Ishikawa (cell line): ENCODE data around the gene WWOX.

Experiments used
- CEBPB ChIP-seq: IDR thresholded peaks from 2 replicates; pipeline ENCODE4 v1.6.1; 2012
- CREB1 ChIP-seq: IDR thresholded peaks from 2 replicates; pipeline ENCODE4 v1.6.1; 2012; ENCODE audit warnings: low read depth
- EGR1 ChIP-seq: IDR thresholded peaks from 2 replicates; pipeline ENCODE4 v1.6.1; 2012
- EP300 ChIP-seq: IDR thresholded peaks from 2 replicates; pipeline ENCODE4 v1.6.1; 2012; ENCODE audit warnings: borderline replicate concordance
- RAD21 ChIP-seq: IDR thresholded peaks from 2 replicates; pipeline ENCODE4 v1.6.1; 2012; ENCODE audit warnings: low read depth
- REST ChIP-seq: IDR thresholded peaks from 2 replicates; pipeline ENCODE4 v1.6.1; 2012; ENCODE audit warnings: low read depth, mild to moderate bottlenecking
- TAF1 ChIP-seq: IDR thresholded peaks from 2 replicates; pipeline ENCODE4 v1.6.1; 2012; ENCODE audit warnings: low read depth, mild to moderate bottlenecking
- TCF12 ChIP-seq: IDR thresholded peaks from 2 replicates; pipeline ENCODE4 v1.6.1; 2012; ENCODE audit warnings: low read depth
- TEAD4 ChIP-seq: IDR thresholded peaks from 2 replicates; pipeline ENCODE4 v1.6.1; 2012
- YY1 ChIP-seq: IDR thresholded peaks from 2 replicates; pipeline ENCODE4 v1.6.1; 2012; ENCODE audit warnings: low read depth
- ZBTB7A ChIP-seq: IDR thresholded peaks from 2 replicates; pipeline ENCODE4 v1.6.1; 2012; ENCODE audit warnings: low read depth
- TF ChIP-seq, protein P1 (sequence below): IDR thresholded peaks from 2 replicates; pipeline ENCODE4 v1.6.1; 2012
- TF ChIP-seq, protein P2 (sequence below): IDR thresholded peaks from 2 replicates; pipeline ENCODE4 v1.6.1; 2012

- TF ChIP-seq RAD21 (no peak), REST (no peak), EP300 (no peak), TAF1 (no peak), EGR1 (no peak), YY1 (no peak), TEAD4 (no peak), CREB1 (no peak), ZBTB7A (no peak), CEBPB (no peak), TCF12 (no peak)
- TF ChIP-seq, protein P1, sequence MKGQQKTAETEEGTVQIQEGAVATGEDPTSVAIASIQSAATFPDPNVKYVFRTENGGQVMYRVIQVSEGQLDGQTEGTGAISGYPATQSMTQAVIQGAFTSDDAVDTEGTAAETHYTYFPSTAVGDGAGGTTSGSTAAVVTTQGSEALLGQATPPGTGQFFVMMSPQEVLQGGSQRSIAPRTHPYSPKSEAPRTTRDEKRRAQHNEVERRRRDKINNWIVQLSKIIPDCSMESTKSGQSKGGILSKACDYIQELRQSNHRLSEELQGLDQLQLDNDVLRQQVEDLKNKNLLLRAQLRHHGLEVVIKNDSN, result no peak
- TF ChIP-seq, protein P2, sequence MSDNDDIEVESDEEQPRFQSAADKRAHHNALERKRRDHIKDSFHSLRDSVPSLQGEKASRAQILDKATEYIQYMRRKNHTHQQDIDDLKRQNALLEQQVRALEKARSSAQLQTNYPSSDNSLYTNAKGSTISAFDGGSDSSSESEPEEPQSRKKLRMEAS, result no peak
Measured at GRCh38 chr16:79124016-79124756, 1024.7 kb downstream of the WWOX start.
